Measurements from ENCODE around the gene SRPRA.
A peak's percentile ranks its signal among the peaks of the same experiment; 100 is the strongest.

Gene SRPRA

GRCh38 chr11:126268708-126269579 is at the start of gene SRPRA, which contains the start of gene FOXRED1:
Gene SRPRA (minus strand): TSS chr11:126268895. CDS start chr11:126268804, 91 bp downstream.
Gene FOXRED1 (plus strand): TSS chr11:126269154. CDS start chr11:126269207, 53 bp downstream.
- no peak for TF ChIP-seq CTCF (IDR thresholded peaks at IDR 0.05; ENCODE audit: extremely low read depth, missing control alignments)
- DNase-seq (ENCODE audit: low spot score) = peak; percentile 99

GRCh38 chr11:126317756-126318573 is 49.3 kb upstream of the SRPRA start:
- DNase-seq (ENCODE audit: low spot score) = no peak
- no peak for TF ChIP-seq CTCF (IDR thresholded peaks at IDR 0.05; ENCODE audit: extremely low read depth, missing control alignments)

- no peak for TF ChIP-seq CTCF (IDR thresholded peaks at IDR 0.05; ENCODE audit: extremely low read depth, missing control alignments)
- no peak for DNase-seq (ENCODE audit: low spot score)
These were observed 48.7 kb upstream of the SRPRA start for GRCh38 chr11:126317432-126317755.

- DNase-seq (ENCODE audit: low spot score) = no peak
- TF ChIP-seq CTCF (IDR thresholded peaks at IDR 0.05; ENCODE audit: extremely low read depth, missing control alignments) = no peak
These were observed 45.1 kb upstream of the SRPRA start for GRCh38 chr11:126313826-126314225.

GRCh38 chr11:126312961-126313360 is 44.3 kb upstream of the SRPRA start:
- no peak for DNase-seq (ENCODE audit: low spot score)
- TF ChIP-seq CTCF (IDR thresholded peaks at IDR 0.05; ENCODE audit: extremely low read depth, missing control alignments) = no peak

GRCh38 chr11:126311401-126312291 is 43.0 kb upstream of the SRPRA start:
- TF ChIP-seq CTCF (IDR thresholded peaks at IDR 0.05; ENCODE audit: extremely low read depth, missing control alignments) = no peak
- no peak for DNase-seq (ENCODE audit: low spot score)
